ENCODE data around the gene COMMD3. TPM values are rescaled to one million over a fixed set of nuclear protein-coding genes. Genes with fewer than 3 reads are reported as not detected.

The COMMD3 gene
- total and polyA plus RNA-seq, 9 of the 15 experiments (the other 6 are each of a cell fraction or from before 2014, with no cell fraction given), result 50.7 to 217 (median 80.1) TPM

DNA sequence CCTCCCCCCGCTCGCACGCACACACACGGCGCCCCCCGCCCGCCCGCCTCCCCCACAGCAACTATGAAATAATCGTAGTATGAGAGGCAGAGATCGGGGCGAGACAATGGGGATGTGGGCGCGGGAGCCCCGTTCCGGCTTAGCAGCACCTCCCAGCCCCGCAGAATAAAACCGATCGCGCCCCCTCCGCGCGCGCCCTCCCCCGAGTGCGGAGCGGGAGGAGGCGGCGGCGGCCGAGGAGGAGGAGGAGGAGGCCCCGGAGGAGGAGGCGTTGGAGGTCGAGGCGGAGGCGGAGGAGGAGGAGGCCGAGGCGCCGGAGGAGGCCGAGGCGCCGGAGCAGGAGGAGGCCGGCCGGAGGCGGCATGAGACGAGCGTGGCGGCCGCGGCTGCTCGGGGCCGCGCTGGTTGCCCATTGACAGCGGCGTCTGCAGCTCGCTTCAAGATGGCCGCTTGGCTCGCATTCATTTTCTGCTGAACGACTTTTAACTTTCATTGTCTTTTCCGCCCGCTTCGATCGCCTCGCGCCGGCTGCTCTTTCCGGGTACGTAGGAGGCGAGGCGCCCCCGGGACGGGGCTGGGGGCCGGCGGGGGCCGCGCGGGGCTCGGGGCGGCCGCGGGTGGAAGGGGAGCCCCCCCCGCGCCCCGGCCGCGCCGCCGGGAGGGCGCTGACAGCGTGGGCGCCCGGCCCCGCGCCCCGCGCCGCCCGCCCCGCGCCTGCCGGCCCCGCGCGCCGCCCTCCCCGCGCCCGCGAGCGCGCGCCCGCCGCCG lies 5.2 kb downstream of the COMMD3 start (continued):
- TF ChIP-seq, protein P1, sequence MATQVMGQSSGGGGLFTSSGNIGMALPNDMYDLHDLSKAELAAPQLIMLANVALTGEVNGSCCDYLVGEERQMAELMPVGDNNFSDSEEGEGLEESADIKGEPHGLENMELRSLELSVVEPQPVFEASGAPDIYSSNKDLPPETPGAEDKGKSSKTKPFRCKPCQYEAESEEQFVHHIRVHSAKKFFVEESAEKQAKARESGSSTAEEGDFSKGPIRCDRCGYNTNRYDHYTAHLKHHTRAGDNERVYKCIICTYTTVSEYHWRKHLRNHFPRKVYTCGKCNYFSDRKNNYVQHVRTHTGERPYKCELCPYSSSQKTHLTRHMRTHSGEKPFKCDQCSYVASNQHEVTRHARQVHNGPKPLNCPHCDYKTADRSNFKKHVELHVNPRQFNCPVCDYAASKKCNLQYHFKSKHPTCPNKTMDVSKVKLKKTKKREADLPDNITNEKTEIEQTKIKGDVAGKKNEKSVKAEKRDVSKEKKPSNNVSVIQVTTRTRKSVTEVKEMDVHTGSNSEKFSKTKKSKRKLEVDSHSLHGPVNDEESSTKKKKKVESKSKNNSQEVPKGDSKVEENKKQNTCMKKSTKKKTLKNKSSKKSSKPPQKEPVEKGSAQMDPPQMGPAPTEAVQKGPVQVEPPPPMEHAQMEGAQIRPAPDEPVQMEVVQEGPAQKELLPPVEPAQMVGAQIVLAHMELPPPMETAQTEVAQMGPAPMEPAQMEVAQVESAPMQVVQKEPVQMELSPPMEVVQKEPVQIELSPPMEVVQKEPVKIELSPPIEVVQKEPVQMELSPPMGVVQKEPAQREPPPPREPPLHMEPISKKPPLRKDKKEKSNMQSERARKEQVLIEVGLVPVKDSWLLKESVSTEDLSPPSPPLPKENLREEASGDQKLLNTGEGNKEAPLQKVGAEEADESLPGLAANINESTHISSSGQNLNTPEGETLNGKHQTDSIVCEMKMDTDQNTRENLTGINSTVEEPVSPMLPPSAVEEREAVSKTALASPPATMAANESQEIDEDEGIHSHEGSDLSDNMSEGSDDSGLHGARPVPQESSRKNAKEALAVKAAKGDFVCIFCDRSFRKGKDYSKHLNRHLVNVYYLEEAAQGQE (IDR thresholded peaks at IDR 0.05; ENCODE audit: borderline replicate concordance), result peak; percentile 44
- TF ChIP-seq, protein P1 (CRISPR knock-in tag; IDR thresholded peaks at IDR 0.05; ENCODE audit: low read depth), result peak; percentile 39; the same call in 1 of the 2 replicates
- peak; percentile 30; the same call in 1 of the 2 replicates for TF ChIP-seq CREM (IDR thresholded peaks at IDR 0.05; ENCODE audit: low read depth)
- TF ChIP-seq, protein P2, sequence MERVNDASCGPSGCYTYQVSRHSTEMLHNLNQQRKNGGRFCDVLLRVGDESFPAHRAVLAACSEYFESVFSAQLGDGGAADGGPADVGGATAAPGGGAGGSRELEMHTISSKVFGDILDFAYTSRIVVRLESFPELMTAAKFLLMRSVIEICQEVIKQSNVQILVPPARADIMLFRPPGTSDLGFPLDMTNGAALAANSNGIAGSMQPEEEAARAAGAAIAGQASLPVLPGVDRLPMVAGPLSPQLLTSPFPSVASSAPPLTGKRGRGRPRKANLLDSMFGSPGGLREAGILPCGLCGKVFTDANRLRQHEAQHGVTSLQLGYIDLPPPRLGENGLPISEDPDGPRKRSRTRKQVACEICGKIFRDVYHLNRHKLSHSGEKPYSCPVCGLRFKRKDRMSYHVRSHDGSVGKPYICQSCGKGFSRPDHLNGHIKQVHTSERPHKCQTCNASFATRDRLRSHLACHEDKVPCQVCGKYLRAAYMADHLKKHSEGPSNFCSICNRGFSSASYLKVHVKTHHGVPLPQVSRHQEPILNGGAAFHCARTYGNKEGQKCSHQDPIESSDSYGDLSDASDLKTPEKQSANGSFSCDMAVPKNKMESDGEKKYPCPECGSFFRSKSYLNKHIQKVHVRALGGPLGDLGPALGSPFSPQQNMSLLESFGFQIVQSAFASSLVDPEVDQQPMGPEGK (CRISPR knock-in tag; IDR thresholded peaks at IDR 0.05; ENCODE audit: borderline replicate concordance), result no peak
- no peak for TF ChIP-seq NR1H2 (CRISPR knock-in tag; IDR thresholded peaks at IDR 0.05)
- TF ChIP-seq HNRNPLL (IDR thresholded peaks at IDR 0.05; ENCODE audit: low read depth, low read length, poor library complexity, severe bottlenecking), result peak; percentile 76
- peak; percentile 17; the same call in 1 of the 2 replicates for TF ChIP-seq KLF16 (IDR thresholded peaks at IDR 0.05)
- TF ChIP-seq ZBTB17 (CRISPR knock-in tag; IDR thresholded peaks at IDR 0.05), result peak; percentile 59
- peak; percentile 23 to 68 for TF ChIP-seq E2F6 (IDR thresholded peaks at IDR 0.05; ENCODE audit: borderline replicate concordance in 1 of 2, extremely low read depth in 1 of 2, insufficient read depth in 1 of 2, insufficient read length in 1 of 2, low read depth in 1 of 2, low read length in 1 of 2, poor library complexity in 1 of 2, severe bottlenecking in 1 of 2)
- no peak for TF ChIP-seq RBM17 (IDR thresholded peaks at IDR 0.05; ENCODE audit: borderline replicate concordance, low read depth, low read length)
- TF ChIP-seq VEZF1 (CRISPR knock-in tag; IDR thresholded peaks at IDR 0.05), result peak; percentile 94

Measured in K562 (cell line).